GM19438 (cell line): Measurements from ENCODE around the gene CAPN2.

Source experiments
- ATAC-seq: cut with Tn5 transposase; IDR thresholded peaks from one replicate; pipeline ENCODE4 v1.9.1; 2021; ENCODE audit warnings: low read depth; ENCODE audit not compliant: unreplicated experiment

The CAPN2 gene

DNA sequence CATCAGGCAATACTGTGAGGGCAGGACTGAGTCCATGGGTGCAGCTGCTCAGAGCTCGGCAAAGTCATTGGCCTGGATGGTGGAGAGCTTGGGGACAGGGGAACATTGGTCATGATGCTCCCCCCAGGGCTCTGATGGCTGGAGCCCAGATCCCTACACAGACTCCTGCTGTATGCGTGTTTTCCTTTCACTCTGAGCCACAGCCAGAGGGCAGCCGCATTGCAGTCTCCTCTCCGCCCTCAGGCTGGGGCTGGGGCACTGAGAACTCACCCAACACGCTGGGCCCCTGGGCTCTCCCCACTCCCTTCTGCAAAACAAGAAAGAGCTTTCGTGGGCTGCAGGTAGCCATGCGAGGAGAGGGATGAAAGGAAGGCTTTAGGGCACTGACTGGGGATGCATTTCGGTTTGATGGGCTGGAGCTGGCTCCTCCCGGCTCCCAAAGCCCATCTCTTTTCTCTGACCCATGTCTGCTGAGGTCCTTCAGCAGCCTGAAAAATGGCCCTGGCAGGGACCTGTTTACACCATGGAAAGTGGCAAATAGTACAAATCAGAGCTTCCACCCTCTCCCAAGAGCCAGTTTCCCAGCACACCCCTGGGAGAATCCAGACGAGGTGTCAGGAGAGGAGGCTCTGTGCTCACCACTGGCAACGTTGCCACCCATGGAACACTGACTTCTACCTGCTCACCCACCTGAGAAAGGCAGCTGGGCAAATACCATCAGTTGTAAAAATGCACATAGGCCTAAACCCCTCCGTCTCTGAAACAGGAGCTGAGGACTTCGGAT is 43.8 kb downstream of the CAPN2 start:
- no peak for ATAC-seq

DNA sequence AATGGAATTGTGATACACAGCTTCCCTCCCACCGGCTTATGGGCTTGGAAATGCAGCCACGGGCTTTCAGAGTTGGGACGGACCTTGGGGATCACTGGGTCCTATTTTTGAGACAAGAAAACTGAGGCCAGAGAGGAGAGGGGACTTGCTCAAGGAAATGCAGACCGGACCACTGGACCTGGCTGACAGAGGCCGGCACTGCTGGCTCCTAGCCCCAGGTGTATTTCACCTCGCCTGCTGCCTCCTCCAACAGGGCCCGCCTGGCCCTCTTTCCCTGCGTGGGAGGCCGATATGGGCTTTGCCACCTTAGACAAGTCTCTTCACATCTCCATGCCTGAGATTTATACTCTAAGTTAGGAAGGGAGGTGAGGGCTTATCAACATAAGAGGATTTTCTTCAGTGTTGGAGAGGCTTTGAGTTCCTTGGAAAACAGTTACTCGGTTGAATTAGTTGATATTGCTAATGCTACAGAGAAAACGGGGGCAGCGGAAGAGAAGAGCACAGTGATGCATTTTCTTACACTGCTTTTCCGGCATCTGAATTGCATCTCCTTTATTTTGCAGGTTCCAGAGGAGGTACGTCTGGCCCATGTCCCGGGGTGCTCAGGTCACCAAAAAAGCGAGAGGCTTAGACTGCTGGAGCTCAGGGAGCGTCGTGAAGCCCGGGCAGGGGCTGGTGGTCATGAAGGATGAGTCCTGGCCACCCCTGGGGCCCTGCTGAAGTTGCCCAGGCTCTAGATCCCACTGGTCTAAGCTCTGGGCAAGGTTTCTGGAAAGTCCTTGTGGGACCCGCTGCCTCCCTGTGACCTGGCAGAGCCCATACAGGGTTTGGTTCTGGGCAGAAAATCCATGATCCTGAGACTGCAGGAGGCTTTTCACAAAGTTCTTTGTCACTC is 44.7 kb downstream of the CAPN2 start:
- ATAC-seq = no peak

DNA sequence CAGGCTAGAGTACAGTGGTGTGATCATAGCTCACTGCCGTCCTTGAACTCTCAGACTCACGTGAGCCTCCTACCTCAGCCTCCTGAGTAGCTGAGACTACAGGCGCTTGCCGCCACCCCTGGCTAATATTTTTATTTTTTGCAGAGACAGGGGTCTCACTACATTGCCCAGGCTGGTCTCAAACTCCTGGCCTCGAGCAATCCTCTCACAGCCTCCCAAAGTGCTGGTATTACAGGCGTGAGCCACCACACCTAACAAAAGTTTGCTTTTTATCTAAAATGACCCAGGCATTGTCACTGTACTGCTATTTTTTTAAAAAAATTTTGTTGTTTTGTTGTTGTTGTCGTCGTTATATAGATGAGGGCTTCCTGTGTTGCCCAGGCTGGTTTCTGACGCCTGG is 46.4 kb downstream of the CAPN2 start:
- no peak for ATAC-seq

DNA sequence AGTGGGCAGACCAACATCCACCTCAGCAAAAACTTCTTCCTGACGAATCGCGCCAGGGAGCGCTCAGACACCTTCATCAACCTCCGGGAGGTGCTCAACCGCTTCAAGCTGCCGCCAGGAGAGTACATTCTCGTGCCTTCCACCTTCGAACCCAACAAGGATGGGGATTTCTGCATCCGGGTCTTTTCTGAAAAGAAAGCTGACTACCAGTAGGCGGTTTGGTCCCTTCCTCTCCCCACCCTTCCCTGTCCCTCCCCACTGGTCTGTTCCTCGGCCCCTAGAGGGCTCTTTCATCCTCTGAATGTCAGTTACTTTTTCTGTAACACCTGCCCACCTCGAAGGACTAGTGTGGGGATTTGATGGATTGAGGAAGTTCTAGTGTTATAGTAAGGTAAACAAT is 46.9 kb downstream of the CAPN2 start:
- no peak for ATAC-seq

DNA sequence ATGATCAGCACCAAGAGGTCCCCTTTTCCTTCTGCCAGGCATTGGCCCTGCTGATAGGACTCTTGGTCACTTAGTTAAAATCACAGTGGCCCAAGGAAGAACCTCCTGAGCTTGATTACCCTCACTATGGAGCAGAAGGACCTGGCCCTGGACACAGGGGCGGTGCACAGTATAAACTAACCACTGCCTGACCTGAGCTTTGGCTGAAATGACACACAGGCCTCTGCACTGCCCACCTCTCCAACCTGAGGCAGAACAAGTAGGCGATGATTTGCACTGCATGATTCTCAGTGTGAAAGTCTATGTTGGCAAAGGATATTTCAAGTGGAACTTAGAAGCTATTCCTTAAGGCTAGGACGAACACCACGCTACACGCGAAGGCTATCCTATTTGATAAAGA is 48.5 kb downstream of the CAPN2 start:
- ATAC-seq = no peak

DNA sequence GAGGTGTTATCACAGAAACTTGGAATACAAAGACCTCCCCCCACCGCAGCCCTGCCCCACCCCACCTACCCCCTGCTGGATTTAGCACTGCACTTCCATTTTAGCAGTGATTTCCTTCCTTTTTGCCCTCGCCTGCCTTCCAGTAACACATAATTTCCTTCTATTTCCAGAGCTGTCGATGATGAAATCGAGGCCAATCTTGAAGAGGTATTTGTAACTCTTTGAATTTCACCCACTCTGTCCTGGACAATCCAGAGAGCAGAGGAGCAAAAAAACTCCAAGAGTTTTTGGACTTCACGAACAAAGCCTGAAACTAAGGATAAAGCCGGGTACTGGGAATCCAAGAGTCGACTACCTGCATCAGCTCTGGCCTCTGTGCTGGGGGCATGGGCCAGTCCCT is 49.1 kb downstream of the CAPN2 start:
- ATAC-seq = no peak

DNA sequence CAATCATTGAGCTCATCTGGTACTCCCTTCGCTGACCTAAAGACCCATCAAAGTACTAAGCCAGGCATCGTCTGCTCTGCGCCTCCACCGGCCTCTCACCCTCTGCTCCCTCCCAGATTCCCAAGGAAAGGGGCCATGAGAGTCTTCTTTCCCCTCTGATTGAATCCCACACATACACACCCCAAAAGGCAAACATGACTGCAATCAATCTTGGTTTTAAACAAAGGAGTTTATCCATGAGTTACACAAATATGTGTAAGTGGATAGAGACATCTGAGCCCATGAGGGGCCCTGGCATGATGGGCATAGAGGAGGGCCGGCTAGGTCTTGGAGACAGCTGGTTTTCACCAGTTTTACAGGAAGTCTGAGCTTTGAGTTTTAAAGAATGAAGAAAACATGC is 50.9 kb downstream of the CAPN2 start:
- no peak for ATAC-seq

DNA sequence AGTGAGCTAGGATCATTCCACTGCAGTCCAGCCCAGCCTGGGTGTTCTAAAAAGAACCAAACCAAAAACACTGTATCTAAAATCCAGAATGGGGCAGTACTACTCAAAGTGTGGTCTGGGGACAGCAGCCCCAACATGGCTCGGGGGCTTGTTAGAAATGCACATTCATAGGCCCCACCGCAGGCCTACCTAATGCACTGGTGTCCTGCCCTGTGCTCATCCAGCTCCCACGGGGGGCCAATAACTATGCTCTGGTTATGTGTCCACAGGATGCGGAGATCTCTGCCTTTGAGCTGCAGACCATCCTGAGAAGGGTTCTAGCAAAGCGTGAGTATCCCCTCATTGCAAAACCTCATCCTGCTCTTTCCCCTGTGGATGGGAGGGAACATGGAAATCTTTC is 51.5 kb downstream of the CAPN2 start:
- ATAC-seq = no peak

DNA sequence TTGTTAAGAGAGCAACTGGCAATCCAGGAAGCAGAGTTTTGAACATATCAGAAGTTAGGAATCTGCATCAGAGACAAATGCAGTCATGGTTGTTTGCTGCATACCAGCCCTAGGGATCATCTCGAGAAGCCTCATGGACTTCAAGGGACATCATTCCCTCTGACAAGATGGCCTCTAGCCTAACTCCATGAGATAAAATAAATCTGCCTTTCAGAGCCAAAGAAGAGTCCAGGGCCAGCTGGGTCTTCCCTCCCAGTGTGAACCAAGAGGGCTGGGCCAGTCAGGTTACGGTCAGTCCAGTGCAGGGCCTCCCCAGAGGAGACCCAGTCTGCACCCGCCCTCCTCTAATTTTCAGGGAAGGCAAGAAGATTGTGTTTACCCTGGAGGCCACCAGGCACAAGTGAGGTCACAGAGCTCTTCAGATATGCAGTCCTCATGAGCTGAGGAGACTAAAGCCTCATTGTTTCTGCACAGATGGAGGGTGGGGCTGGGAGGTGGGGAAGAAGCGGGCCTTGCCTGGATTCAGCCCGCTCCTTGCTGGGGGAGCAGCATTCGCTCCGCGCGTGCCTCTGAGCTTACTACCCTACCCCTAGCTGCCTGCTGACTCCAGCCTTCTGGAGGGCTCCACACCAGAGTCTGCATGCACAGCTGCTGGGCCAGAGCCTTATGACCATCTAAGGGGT is 52.8 kb downstream of the CAPN2 start:
- ATAC-seq = no peak

DNA sequence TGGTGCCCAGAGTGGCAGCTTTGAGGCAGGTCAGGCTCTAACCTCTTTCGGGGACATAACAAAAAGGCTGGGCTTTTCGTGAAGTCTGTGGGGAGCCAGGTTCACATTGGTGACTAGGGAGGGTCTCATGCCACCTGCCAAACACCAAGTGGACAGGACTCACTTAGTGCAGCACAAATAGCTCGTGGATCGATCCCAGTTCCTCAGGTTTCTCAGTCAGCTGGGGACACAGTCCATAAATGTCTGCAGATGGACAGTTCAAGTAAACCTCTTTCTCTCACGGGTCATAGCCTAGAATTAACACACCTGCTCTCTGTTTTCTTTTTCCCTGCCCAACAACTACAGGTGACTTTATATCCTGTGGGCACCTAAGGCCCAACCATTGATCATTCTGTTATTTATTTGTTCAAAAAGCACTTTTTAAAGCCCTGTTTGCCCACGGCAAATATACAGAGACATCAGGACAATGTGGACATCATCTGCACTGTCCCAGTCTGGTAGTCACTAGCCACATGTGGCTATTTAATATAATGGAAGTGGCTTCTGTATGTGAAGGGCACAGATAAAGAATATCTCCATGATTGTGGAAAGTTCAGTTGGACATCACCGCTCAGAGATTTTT is 53.5 kb downstream of the CAPN2 start:
- ATAC-seq = no peak

DNA sequence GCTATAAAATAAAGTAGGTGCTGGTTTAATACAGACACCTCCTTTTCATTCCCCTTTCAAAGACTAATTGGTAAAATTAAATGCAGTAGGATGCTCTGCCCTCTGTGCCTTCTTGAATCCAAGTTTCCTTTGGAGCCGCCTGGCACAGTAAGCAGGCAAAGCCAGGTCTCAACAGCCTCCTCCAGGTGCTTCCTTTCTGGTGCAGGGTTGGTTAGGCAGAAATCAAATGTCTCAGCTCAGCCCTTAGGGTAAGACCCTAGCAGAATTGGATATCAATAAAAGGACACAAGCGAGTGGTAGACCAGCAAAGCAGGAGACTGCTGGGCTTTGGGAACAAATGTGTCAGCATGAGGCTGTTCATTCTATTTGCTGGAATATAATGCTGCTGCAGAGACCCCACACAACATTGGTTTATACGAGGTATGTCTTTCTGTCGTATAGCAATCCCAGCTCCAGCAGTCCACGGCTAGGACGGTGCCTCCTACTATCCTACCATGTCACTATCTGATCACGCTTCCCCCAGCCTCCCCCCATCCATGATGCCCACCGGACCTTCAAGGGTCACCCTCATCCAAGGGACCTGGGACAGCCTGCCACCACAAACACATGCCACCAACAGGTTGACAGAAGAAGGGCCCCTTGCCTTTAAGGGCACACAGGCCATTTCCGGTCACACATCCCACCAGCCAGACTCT is 58.4 kb downstream of the CAPN2 start:
- no peak for ATAC-seq

DNA sequence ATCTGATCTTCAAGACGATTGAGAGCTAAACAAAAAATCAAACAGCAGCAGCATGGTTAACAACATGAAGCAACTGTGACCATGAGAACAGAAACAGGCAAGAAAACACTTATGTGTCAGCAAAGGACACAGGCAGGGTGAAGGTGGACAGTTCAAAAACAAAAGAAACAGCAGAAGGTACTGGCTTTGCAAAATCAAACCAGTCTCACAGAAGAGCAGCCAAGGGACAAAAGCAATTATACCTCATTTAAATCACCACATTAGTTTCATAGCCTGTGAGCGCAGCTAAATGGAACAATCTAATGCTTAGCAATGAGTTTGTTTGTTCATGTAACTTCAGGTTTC is 59.1 kb downstream of the CAPN2 start:
- ATAC-seq = no peak

DNA sequence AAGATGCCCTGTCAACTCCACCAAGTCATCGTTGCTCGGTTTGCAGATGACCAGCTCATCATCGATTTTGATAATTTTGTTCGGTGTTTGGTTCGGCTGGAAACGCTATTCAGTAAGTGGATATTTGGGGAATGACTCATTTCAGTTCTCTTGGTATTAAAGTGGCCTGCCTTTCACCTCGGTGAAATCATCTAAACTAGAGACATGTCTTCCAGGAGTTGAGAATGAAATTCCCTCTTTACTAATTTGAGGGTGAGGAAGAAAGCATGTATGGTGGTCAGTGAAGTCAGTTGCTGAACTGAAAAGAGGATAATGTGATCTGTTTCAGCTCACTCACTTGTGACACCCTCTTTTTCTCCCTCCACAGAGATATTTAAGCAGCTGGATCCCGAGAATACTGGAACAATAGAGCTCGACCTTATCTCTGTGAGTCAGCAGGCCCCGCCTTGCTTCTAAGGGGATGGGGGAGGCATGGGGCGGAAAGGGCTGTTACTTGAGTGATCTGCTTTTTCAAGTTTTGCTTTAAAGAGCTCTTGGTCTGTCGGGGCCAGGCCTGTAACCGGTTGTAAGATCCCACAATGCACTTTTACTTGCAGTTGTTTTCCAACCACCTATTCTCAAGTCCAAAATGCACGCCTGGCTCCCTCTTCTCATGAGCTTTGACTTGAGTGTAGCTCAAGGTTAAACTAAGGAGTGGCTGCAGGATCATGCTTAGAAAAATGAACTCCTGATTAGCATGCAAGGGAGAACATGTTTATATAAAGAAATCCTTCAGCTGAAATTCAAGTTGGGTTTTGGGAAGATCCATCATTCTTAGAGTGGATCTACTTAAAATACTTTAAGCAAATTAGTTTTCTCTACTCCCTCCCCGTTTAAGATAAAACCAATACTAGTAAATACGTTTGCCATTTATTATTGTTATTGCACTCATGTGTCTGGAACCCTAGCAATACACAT is 59.8 kb downstream of the CAPN2 start:
- ATAC-seq = no peak

DNA sequence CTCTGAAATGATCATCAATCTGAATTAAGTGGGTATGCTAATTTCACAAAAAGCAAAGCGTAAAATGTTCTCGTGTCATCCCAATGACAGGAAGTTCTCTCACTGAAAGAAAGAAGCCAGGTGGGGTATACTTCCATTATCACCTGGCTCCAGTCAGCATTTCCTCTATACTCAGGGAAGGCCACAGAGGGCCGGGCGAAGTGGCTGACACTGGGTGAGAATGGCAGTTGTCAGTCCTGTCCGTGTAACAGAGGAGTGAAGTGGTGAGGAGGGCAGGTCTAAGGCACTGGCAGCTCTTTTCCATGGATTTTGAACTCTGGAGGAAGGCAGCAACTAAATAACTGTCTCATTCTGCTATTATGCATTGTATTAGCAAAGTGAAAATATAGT is 60.4 kb downstream of the CAPN2 start:
- ATAC-seq = no peak

DNA sequence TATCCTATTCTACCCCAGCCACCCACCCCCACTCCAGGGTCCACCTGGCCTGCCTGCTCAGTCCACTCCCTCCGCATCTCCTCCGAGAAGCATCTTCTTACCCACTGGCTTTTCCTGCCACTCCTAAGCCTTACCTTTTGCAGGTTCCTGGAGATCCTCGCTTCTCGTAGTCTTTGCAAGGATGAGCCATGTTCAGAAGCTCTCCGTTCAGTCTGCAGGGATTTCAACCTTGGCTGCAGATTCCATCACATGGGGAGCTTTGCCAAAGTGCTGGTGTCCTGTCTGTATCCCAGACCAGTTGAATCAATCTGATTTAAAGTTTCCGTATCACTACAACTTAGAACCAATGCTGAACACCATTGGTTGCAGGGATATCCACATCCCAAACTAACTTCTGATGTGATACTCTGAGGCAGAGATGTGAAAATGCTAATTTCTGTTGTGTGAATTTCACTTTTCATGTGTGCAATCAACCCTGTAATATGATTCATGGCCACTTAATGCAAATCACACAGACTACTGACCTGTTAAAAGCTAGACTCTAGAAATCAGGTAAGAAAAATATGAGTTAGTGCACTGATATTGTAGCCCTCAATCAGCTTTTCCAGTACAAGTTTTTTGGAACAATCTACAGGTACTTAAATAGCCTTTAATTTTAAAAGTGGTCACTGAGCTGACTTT is 61.9 kb downstream of the CAPN2 start:
- ATAC-seq = no peak

DNA sequence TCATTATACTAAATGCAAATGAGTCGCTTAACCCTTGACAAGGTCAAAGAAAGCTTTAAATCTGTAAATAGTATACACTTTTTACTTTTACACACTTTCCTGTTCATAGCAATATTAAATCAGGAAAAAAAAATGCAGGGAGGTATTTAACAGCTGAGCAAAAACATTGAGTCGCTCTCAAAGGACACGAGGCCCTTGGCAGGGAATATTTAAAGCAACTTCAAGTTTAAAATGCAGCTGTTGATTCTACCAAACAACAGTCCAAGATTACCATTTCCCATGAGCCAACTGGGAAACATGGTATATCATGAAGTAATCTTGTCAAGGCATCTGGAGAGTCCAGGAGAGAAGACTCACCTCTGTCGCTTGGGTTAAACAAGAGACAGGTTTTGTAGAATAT is 62.7 kb downstream of the CAPN2 start:
- ATAC-seq = no peak

DNA sequence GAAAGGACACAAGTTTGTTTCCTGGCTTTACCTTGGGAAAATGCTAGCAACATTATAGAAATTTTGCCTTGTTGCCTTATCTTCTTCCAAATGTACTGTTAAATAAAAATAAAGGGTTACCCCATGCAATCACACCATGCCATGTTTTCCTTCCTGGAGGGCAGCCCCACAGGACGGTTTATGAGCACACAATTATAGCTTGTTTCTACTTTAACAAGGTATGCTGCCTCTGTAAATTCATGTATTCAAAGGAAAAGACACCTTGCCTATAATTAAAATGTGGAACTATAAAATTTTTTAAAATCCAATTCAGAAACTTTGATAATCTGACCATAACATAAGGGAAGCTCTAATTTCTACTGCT is 63.4 kb downstream of the CAPN2 start:
- ATAC-seq = no peak

DNA sequence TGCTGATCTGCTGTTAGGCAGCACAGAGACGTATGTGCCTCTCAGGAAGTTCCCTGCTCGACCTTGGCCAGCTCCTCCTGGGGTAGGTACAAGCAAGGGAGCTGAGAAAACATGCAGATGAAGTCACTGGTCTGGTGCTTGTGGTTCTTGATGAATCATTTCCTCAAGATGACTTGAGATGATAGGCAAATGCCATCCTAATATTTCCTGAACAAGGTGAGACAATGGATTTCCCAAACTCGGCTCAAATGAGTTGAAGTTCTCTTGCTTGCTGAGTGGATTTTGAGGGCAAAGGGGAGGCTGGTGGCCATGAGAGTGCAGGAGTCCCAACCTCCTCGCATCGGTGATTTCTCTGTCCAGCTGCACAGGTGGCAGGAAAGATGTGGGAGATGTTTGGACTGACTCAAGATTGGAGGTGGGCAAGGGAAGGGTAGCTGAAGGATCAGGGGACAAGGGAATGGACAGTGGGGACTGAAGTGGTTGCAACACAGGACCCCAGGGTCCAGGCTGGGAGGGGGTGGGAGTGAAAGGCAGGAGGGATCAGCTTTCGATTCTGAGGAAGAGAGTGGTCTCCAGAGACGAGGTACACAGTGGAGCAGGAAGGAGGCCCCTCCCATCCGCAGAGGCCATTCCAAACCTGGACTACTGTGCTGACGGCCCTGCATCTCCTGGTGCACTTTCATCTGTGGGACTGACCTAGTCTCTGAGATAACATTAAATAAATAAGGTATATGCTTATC is 63.9 kb downstream of the CAPN2 start:
- ATAC-seq = no peak
